ENCODE results near the gene RNF223.
A peak's percentile ranks its signal among the peaks of the same experiment; 100 is the strongest.
"Not testable (repeated sequence)": the region's sequence is repeated elsewhere in the genome, so short reads cannot be mapped to it uniquely, and the experiment has no call there.

RNF223 gene

DNA sequence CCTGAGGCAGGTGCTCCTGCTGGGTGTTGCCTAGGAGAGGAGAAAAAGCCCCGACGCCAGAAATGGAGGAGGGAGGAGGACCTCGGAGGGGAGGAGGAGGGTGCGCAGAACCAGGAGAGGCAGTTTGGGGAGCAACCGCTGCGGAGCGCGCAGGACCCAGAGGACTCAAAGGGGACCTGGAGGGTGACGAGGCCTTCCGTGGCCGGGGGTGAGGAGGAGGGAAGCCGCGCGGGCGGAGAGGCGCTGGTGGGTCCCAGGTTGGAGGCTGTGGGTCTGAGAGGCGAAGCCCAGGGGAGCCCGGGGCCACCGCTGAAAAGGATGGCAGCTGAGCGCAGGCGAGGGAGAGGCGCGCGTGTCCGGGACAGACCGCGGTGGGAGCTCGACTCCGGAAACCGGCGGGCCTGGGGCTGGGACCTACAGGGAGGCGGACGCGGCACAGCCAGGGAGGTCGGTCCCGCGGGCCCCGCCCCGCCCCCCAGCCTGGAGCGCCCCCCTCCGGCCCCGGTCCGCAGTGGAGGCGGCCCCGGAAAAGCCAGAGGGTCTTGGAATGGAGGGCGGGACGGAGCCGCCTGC is 15.1 kb downstream of the RNF223 start:
- Histone ChIP-seq H3K4me1 (ENCODE audit: control insufficient read depth in 5 of 5, insufficient read depth in 5 of 5, low read length in 5 of 5) (peaks cover 0 to 26% (median 14%) of the 10 kb centered on the region in 5 donors), H3K36me3 (ENCODE audit: control insufficient read depth in 5 of 5, insufficient read depth in 5 of 5, low read length in 5 of 5) (peaks cover 0 to 11% (median 0%) of the 10 kb centered on the region in 5 donors), H3K9ac (ENCODE audit: low read length in 5 of 5) (no peak overlapping the region), H3K27me3 (ENCODE audit: control insufficient read depth in 5 of 5, insufficient read depth in 4 of 5, low read length in 5 of 5) (peaks cover 28 to 63% (median 51%) of the 10 kb centered on the region in 5 donors), H3K4me3 (ENCODE audit: low read depth in 1 of 5, low read length in 5 of 5) (peak overlapping the region in 4 of 5 donors; percentile 27 to 67 (median 60)), H3K27ac (ENCODE audit: low read depth, low read length) (no peak overlapping the region), H3K9me3 (ENCODE audit: control insufficient read depth in 5 of 5, low read length in 5 of 5) (no peaks in the 10 kb centered on the region)

DNA sequence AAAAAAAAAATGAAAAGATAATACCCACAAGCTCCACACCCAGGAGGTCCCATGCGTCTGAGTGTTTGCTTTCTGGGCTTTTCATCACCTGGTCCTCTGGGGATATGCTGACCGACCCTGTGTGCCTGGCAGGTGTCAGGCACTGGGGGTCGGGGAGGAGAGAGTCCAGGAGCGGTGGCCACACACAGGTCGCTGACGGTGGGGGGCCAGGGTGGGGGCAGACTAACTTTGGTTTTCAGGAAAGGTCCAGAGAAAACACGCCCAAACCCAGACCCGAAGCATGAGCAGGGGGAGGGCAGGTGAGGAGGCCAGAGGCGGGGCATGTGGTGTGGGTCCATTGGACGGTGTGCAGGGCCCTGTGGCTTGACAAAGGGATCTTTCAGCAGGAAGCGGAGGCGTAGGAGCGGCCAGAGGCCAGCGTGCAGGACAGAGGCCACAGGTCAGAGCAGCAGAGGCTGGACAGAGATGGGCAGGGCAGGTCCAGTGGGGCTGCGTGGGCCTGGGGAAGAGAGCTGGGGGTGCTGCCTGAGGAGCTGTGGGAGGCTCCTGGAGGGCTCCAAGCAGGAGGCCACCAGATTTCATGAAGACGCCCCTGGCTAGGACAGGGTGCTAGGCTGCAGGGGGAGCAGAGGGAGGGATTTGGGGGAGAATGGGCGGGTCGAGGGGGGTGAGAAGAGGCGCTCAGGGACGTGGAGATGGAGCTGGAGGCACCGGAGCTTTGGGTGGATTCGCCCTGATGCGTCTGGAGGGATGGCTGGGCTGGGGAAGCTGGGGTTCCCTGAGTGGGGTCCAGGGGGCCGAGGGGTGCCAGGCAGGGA is 15.8 kb downstream of the RNF223 start:
- Histone ChIP-seq H3K27ac (ENCODE audit: low read depth, low read length) (no peak overlapping the region), H3K36me3 (ENCODE audit: control insufficient read depth in 5 of 5, insufficient read depth in 5 of 5, low read length in 5 of 5) (peaks cover 0 to 16% (median 0%) of the 10 kb centered on the region in 5 donors), H3K4me3 (ENCODE audit: low read depth in 1 of 5, low read length in 5 of 5) (peak overlapping the region in 1 of 5 donors; percentile 64), H3K4me1 (ENCODE audit: control insufficient read depth in 5 of 5, insufficient read depth in 5 of 5, low read length in 5 of 5) (peaks cover 0 to 21% (median 12%) of the 10 kb centered on the region in 5 donors), H3K9ac (ENCODE audit: low read length in 5 of 5) (no peak overlapping the region), H3K27me3 (ENCODE audit: control insufficient read depth in 5 of 5, insufficient read depth in 4 of 5, low read length in 5 of 5) (peaks cover 21 to 56% (median 46%) of the 10 kb centered on the region in 5 donors), H3K9me3 (ENCODE audit: control insufficient read depth in 5 of 5, low read length in 5 of 5) (no peaks in the 10 kb centered on the region)

DNA sequence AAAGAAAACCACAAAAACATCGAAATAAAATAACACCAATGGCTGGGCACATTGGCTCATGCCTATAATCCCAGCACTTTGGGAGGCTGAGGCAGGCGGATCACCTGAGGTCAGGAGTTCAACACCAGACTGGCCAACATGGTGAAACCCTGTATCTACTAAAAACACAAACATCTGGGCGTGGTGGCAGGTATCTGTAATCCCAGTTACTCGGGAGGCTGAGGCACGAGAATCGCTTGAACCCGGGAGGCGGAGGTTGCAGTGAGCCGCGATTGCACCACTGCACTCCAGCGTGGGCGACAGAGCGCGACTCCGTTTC is 16.4 kb downstream of the RNF223 start:
- H3K27ac ChIP-seq (ENCODE audit: low read depth, low read length); H3K9ac ChIP-seq (ENCODE audit: low read length in 5 of 5); H3K9me3 ChIP-seq (ENCODE audit: control insufficient read depth in 5 of 5, low read length in 5 of 5); H3K4me3 ChIP-seq (ENCODE audit: low read depth in 1 of 5, low read length in 5 of 5): not testable (repeated sequence)
- Histone ChIP-seq H3K27me3 (ENCODE audit: control insufficient read depth in 5 of 5, insufficient read depth in 4 of 5, low read length in 5 of 5) (peaks cover 18 to 50% (median 40%) of the 10 kb centered on the region in 5 donors), H3K4me1 (ENCODE audit: control insufficient read depth in 5 of 5, insufficient read depth in 5 of 5, low read length in 5 of 5) (peaks cover 0 to 21% (median 12%) of the 10 kb centered on the region in 5 donors), H3K36me3 (ENCODE audit: control insufficient read depth in 5 of 5, insufficient read depth in 5 of 5, low read length in 5 of 5) (peaks cover 0 to 16% (median 0%) of the 10 kb centered on the region in 5 donors)

DNA sequence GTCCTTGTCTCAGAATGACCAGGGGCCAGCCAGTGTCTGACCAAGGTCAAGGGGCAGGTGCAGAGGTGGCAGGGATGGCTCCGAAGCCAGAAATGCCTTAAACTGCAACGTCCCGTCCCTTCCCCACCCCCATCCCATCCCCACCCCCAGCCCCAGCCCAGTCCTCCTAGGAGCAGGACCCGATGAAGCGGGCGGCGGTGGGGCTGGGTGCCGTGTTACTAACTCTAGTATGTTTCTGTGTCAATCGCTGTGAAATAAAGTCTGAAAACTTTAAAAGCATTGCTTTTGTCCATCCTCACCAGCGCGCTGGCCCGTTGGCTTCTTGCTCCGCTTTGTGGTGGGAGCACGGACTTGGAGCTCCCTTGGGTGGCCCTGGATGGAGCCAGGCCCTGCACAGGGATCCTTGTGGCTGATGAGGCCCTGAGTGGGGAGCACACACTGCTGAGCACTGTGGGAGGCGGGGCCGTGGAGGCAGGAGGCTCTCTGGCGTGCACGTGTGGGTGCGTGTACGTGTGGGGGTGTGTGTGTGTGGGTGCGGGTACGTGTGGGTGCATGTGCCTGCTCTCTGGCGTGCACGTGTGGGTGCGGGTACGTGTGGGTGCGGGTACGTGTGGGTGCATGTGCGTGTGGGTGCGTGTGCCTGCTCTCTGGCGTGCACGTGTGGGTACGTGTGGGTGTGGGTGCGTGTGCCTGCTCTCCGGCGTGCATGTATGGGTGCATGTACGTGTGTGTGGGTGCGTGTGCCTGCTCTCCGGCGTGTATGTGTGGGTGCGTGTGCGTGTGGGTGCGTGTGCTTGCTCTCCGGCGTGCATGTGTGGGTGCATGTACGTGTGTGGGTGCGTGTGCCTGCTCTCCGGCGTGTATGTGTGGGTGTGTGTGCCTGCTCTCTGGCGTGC is 18.0 kb downstream of the RNF223 start:
- H3K9me3 ChIP-seq (ENCODE audit: control insufficient read depth in 5 of 5, low read length in 5 of 5) = no peaks in the 10 kb centered on the region
- H3K36me3 ChIP-seq (ENCODE audit: control insufficient read depth in 5 of 5, insufficient read depth in 5 of 5, low read length in 5 of 5) = peaks cover 0 to 28% (median 0%) of the 10 kb centered on the region in 5 donors
- peaks cover 16 to 37% (median 28%) of the 10 kb centered on the region in 5 donors for H3K27me3 ChIP-seq (ENCODE audit: control insufficient read depth in 5 of 5, insufficient read depth in 4 of 5, low read length in 5 of 5)
- no peak overlapping the region for H3K4me3 ChIP-seq (ENCODE audit: low read depth in 1 of 5, low read length in 5 of 5)
- H3K4me1 ChIP-seq (ENCODE audit: control insufficient read depth in 5 of 5, insufficient read depth in 5 of 5, low read length in 5 of 5) = peaks cover 0 to 21% (median 12%) of the 10 kb centered on the region in 5 donors
- no peak overlapping the region for H3K9ac ChIP-seq (ENCODE audit: low read length in 5 of 5)
- no peak overlapping the region for H3K27ac ChIP-seq (ENCODE audit: low read depth, low read length)

DNA sequence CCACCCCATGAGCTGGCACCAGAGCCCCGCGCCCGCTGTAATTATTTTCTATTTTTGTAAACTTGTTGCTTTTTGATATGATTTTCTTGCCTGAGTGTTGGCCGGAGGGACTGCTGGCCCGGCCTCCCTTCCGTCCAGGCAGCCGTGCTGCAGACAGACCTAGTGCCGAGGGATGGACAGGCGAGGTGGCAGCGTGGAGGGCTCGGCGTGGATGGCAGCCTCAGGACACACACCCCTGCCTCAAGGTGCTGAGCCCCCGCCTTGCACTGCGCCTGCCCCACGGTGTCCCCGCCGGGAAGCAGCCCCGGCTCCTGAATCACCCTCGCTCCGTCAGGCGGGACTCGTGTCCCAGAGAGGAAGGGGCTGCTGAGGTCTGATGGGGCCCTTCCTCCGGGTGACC is 19.1 kb downstream of the RNF223 start:
- Histone ChIP-seq H3K4me1 (ENCODE audit: control insufficient read depth in 5 of 5, insufficient read depth in 5 of 5, low read length in 5 of 5) (peaks cover 0 to 17% (median 10%) of the 10 kb centered on the region in 5 donors), H3K4me3 (ENCODE audit: low read depth in 1 of 5, low read length in 5 of 5) (no peak overlapping the region), H3K27me3 (ENCODE audit: control insufficient read depth in 5 of 5, insufficient read depth in 4 of 5, low read length in 5 of 5) (peaks cover 11 to 29% (median 22%) of the 10 kb centered on the region in 5 donors), H3K9me3 (ENCODE audit: control insufficient read depth in 5 of 5, low read length in 5 of 5) (no peaks in the 10 kb centered on the region), H3K36me3 (ENCODE audit: control insufficient read depth in 5 of 5, insufficient read depth in 5 of 5, low read length in 5 of 5) (peaks cover 0 to 30% (median 0%) of the 10 kb centered on the region in 5 donors), H3K9ac (ENCODE audit: low read length in 5 of 5) (no peak overlapping the region), H3K27ac (ENCODE audit: low read depth, low read length) (no peak overlapping the region)

DNA sequence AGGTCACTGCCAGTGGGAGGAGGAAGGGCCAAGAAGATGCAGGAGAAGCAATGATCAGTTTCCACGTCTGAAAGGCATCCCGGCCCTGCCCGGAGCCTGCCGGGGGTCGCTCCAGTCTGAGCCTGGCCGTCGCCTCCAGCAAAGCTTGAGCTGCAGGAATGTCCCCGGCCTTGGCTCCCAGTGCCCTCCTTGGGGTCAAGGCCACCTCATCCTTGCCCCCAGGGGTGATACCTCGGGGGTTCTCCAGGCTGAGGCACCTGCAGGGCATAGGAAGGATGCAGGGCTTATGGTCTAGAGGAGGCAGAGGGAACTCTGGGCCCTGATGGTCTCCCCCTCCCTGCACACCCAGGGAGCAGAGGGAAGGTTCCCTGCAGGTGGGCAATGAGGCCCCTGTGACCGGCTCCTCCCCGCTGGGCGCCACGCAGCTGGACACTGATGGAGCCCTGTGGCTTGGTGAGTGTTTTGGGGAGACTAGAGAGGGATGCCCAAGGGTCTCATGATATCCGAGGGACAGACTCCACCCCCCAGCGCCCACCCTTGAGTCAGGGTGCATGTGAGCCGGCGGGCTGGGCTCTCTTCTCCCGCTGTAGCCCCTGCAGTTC is 19.9 kb downstream of the RNF223 start:
- no peak overlapping the region for H3K4me3 ChIP-seq (ENCODE audit: low read depth in 1 of 5, low read length in 5 of 5)
- no peak overlapping the region for H3K27ac ChIP-seq (ENCODE audit: low read depth, low read length)
- H3K9me3 ChIP-seq (ENCODE audit: control insufficient read depth in 5 of 5, low read length in 5 of 5) = no peaks in the 10 kb centered on the region
- H3K9ac ChIP-seq (ENCODE audit: low read length in 5 of 5) = no peak overlapping the region
- peaks cover 0 to 10% (median 5%) of the 10 kb centered on the region in 5 donors for H3K4me1 ChIP-seq (ENCODE audit: control insufficient read depth in 5 of 5, insufficient read depth in 5 of 5, low read length in 5 of 5)
- H3K27me3 ChIP-seq (ENCODE audit: control insufficient read depth in 5 of 5, insufficient read depth in 4 of 5, low read length in 5 of 5) = peaks cover 7 to 26% (median 18%) of the 10 kb centered on the region in 5 donors
- H3K36me3 ChIP-seq (ENCODE audit: control insufficient read depth in 5 of 5, insufficient read depth in 5 of 5, low read length in 5 of 5) = peaks cover 0 to 30% (median 0%) of the 10 kb centered on the region in 5 donors

DNA sequence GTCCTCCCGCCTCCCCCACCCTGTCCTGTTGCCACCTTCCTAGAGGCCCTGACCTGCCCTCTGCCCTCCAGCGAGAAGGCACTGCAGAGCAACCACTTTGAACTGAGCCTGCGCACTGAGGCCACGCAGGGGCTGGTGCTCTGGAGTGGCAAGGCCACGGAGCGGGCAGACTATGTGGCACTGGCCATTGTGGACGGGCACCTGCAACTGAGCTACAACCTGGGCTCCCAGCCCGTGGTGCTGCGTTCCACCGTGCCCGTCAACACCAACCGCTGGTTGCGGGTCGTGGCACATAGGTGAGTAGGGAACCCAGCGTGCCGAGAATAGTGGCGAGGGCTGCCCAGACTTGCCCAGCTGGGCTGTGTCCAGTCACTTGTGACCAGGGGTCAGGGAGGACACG is 20.4 kb downstream of the RNF223 start:
- Histone ChIP-seq H3K36me3 (ENCODE audit: control insufficient read depth in 5 of 5, insufficient read depth in 5 of 5, low read length in 5 of 5) (peaks cover 0 to 30% (median 0%) of the 10 kb centered on the region in 5 donors), H3K27me3 (ENCODE audit: control insufficient read depth in 5 of 5, insufficient read depth in 4 of 5, low read length in 5 of 5) (peaks cover 7 to 23% (median 15%) of the 10 kb centered on the region in 5 donors), H3K4me3 (ENCODE audit: low read depth in 1 of 5, low read length in 5 of 5) (no peak overlapping the region), H3K27ac (ENCODE audit: low read depth, low read length) (no peak overlapping the region), H3K9ac (ENCODE audit: low read length in 5 of 5) (no peak overlapping the region), H3K4me1 (ENCODE audit: control insufficient read depth in 5 of 5, insufficient read depth in 5 of 5, low read length in 5 of 5) (peaks cover 0 to 5% (median under 1%) of the 10 kb centered on the region in 5 donors), H3K9me3 (ENCODE audit: control insufficient read depth in 5 of 5, low read length in 5 of 5) (no peaks in the 10 kb centered on the region)

DNA sequence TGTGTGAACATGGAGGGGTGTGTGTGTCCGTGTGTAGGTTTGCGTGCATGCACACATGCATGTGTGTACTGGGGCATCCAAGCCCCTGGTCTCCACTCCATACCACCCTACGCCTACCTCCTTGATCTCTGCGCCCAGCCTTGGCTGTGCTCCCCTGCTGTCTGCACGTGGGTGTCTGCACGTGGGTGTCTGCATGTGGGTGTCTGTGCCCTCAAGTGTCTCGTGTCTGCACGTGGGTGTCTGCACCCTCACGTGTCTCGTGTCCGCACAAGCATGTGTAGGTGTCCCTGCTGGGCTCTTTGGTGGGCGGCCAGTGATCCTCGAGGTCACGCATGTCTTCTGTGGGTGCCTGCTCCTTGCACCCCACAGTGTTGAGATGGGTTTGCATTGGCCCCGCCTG is 21.1 kb downstream of the RNF223 start:
- Histone ChIP-seq H3K4me3 (ENCODE audit: low read depth in 1 of 5, low read length in 5 of 5) (no peak overlapping the region), H3K27me3 (ENCODE audit: control insufficient read depth in 5 of 5, insufficient read depth in 4 of 5, low read length in 5 of 5) (peaks cover 2 to 17% (median 10%) of the 10 kb centered on the region in 5 donors), H3K4me1 (ENCODE audit: control insufficient read depth in 5 of 5, insufficient read depth in 5 of 5, low read length in 5 of 5) (no peaks in the 10 kb centered on the region), H3K9ac (ENCODE audit: low read length in 5 of 5) (no peak overlapping the region), H3K9me3 (ENCODE audit: control insufficient read depth in 5 of 5, low read length in 5 of 5) (no peaks in the 10 kb centered on the region), H3K36me3 (ENCODE audit: control insufficient read depth in 5 of 5, insufficient read depth in 5 of 5, low read length in 5 of 5) (peaks cover 0 to 30% (median 0%) of the 10 kb centered on the region in 5 donors), H3K27ac (ENCODE audit: low read depth, low read length) (no peak overlapping the region)

DNA sequence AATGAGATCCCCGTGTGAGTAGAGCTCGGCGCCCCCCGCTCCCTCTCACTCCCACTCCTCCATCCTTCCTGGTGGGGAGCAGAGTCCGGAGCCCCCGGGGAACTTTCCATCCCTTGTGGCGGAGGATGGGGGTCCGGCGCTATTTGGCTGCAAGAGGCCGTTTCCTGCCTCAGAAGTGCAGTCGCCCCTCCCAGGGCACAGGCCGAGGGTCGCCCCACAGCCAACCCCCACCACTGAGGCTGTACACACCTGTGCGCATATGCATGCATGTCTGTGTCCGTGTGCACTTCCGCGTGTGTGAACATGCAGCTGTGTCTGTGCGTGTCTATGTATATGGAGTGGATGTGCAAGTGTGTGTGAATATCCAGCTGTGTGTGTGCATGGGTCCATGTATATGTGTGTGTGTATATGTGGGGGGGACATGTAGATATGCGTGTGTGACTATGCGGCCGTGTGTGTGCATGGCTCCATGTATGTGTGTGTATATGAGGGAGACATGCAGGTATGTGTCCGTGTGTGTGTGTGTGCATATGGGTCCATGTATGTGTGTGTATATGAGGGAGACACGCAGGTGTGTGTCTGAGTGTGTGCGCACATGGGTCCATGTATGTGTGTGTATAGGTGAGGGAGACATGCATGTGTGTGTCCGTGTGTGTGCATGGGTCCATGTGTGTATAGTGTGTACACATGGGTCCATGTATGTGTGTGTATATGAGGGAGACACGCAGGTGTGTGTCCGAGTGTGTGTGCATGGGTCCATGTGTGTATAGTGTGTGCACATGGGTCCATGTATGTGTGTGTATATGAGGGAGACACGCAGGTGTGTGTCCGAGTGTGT is 21.9 kb downstream of the RNF223 start:
- Histone ChIP-seq H3K9me3 (ENCODE audit: control insufficient read depth in 5 of 5, low read length in 5 of 5) (no peaks in the 10 kb centered on the region), H3K4me3 (ENCODE audit: low read depth in 1 of 5, low read length in 5 of 5) (no peak overlapping the region), H3K27ac (ENCODE audit: low read depth, low read length) (no peak overlapping the region), H3K27me3 (ENCODE audit: control insufficient read depth in 5 of 5, insufficient read depth in 4 of 5, low read length in 5 of 5) (peaks cover 0 to 12% (median 8%) of the 10 kb centered on the region in 5 donors), H3K36me3 (ENCODE audit: control insufficient read depth in 5 of 5, insufficient read depth in 5 of 5, low read length in 5 of 5) (peaks cover 0 to 33% (median 2%) of the 10 kb centered on the region in 5 donors), H3K4me1 (ENCODE audit: control insufficient read depth in 5 of 5, insufficient read depth in 5 of 5, low read length in 5 of 5) (no peaks in the 10 kb centered on the region), H3K9ac (ENCODE audit: low read length in 5 of 5) (no peak overlapping the region)
